Activated CD8-positive, alpha-beta memory T cell treated with anti-CD3 and anti-CD28 coated beads, Interleukin-2, amount 10 ng/mL, durations not matched to agents 7 days and 5 days (primary cell): ENCODE data around the gene CNPY1. TPM values are rescaled to one million over a fixed set of nuclear protein-coding genes. Genes with fewer than 3 reads are reported as not detected.

ENCODE experiments used
- ATAC-seq: fragments of 150-1000 bp; cut with Tn5 transposase; one replicate; pipeline ENCODE4 v1.10.0; 2021; ENCODE audit warnings: moderate library complexity
- CTCF ChIA-PET: fragments of 350-600 bp; sonication (Branson Sonifier 250); formaldehyde crosslinking; loops from one replicate; lab custom pipeline; 2021; ENCODE audit warnings: antibody characterized with exemption; lab: Charles Lee
- DNase-seq: peaks from one replicate; pipeline ENCODE4 v3.0.0-alpha.2; 2020
- H3K27ac Mint-ChIP-seq: one replicate; pipeline ENCODE4 v1.8.0; 2021; ENCODE audit warnings: mild to moderate bottlenecking, mixed read lengths
- H3K27me3 Mint-ChIP-seq: one replicate; pipeline ENCODE4 v1.8.0; 2021; ENCODE audit warnings: mixed read lengths
- H3K36me3 Mint-ChIP-seq: one replicate; pipeline ENCODE4 v1.8.0; 2021; ENCODE audit warnings: mild to moderate bottlenecking, mixed read lengths
- H3K4me1 Mint-ChIP-seq: one replicate; pipeline ENCODE4 v1.8.0; 2021; ENCODE audit warnings: mixed read lengths
- H3K4me3 Mint-ChIP-seq: one replicate; pipeline ENCODE4 v1.8.0; 2021; ENCODE audit warnings: mild to moderate bottlenecking, moderate library complexity, mixed read lengths
- H3K9me3 Mint-ChIP-seq: one replicate; pipeline ENCODE4 v1.8.0; 2022; ENCODE audit warnings: low read depth, mixed read lengths
- total RNA-seq, 2 experiments: library from RNA; stranded (reverse); gene quantifications; one replicate each; pipeline ENCODE4 v1.2.3, GENCODE V29; 2021

The CNPY1 gene
- total RNA-seq, 2 experiments from 2014 or later = not detected

DNA sequence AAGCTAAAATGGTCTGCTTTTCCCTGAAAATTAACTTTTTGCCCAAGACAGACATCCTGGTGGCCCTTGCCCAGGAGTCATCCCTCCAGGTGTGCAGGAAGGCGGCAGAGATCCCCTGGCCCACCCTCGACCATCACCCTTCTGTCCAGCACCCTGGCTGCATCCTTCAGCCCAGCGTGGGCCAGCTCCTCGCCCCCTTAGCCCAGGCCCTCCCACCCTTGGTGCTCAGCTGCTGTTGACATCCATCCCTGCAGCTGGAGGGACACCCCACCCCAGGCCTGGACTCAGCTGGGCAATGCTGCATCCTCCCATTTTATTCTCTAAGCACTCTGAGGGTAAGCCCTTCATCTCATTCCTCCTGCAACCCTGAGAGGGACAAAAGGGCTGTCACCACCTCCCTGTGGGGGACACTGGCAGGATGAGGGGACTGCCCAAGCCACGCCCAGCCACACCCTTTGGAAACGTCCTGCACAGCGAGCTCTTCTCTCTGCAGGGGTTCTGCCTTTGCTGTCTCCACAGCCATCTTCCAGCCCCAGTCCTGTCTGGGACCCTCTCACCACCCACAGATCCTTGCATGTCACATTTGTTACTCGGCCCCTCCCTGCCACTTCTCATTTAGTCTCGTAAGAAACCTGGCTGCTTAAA, 57.8 kb downstream of the CNPY1 start:
- H3K27ac Mint-ChIP-seq = no peak overlapping the region
- H3K9me3 Mint-ChIP-seq = no peaks in the 10 kb centered on the region
- H3K4me3 Mint-ChIP-seq = no peak overlapping the region
- ATAC-seq = no peak
- DNase-seq = no peak
- CTCF ChIA-PET = interaction anchor here (1.2 to 1.3 kb wide), 2 partner anchors 11 to 117 kb away, joined by 3 to 4 read pairs; no protein-coding TSS in a partner anchor
- peaks cover 43% of the 10 kb centered on the region for H3K27me3 Mint-ChIP-seq
- H3K36me3 Mint-ChIP-seq = peaks cover 2% of the 10 kb centered on the region
- H3K4me1 Mint-ChIP-seq = peaks cover 20% of the 10 kb centered on the region

DNA sequence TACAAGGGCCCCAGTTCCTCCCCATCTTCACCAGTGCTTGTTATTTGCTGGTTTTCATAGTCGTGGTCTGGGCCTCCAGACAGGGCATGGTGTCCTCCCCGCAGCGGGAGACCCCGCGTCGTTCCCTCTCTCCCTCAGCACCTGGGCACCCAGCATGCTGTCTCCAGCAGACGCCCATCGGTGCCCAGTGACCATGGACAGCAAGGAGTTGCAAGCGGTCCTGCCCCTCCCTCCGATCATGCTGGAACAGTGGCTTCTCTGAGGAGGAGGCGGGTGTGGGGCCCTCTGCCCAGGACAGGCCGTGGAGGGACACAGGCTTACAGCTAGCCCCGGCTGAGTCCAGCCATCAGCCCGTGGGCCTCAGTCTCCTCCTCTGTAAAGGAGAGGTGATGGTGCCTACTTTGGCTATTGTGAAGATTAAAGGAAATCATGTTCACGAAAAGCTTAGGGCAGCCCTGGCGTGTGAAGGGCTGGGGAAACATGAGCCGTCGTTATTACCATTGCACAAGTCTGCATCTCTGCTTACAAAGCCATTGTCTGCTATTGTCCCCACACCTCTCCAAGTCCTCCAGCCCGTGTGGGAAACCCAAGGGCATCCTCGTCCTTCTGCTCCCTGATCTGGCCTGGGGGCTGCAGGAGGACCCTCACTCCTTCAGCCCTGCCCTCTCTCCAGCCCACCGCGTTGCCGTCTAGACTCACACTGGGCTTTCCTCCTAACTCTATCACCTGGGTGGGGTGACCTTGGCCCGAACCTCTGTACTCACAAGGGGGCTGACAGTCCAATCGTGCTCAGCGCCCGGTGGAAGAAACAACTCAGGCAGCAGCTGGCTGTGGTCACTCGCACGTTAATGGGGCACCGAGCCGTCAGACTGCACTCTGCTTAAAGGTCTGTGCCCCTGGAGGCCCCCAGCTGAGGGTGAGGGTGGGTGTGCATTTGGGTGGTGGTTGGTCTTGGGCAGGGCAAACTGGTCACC, 58.6 kb downstream of the CNPY1 start:
- peaks cover 43% of the 10 kb centered on the region for H3K27me3 Mint-ChIP-seq
- H3K27ac Mint-ChIP-seq = no peak overlapping the region
- peaks cover 20% of the 10 kb centered on the region for H3K4me1 Mint-ChIP-seq
- H3K4me3 Mint-ChIP-seq = no peak overlapping the region
- ATAC-seq (no peak), DNase-seq (no peak)
- CTCF ChIA-PET = interaction anchor here (1.2 to 1.3 kb wide), 2 partner anchors 10 to 116 kb away, joined by 3 to 4 read pairs; no protein-coding TSS in a partner anchor
- H3K36me3 Mint-ChIP-seq = peaks cover 2% of the 10 kb centered on the region
- no peaks in the 10 kb centered on the region for H3K9me3 Mint-ChIP-seq

DNA sequence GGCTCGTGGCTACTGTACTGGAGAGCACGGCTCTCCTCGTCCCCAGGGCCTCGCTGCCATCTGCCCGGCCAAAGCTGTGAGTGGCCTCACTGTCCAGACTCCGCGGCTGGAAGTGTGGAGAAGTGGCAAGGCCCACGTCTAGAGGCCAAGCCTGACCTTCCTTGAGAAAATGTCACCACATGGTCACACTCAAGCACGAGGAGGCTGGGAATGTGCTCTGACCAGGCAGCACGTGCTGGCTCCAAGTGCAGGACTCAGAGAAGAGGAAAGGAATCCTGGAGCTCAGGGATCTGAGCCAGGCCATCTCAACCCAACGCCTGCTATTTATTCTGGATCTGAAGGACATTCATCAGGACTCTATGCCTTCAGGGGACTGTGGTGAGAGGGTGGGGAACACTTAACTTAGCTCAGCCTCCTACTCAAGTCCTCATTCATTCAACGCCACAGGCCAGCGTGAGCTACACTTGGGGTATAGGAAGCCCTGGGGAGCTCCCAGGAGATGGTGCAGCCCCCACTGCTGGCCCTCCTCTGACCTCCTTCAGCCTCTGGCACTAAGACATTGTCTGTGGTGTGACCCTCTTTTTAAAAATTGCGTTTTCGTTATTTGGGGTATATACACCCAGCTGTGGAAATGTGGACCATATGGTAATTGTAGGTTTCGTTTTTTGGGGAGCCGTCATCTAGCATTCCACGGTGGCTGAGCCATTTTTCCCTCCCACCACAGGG, 59.4 kb downstream of the CNPY1 start:
- CTCF ChIA-PET = no interaction called here
- peaks cover 3% of the 10 kb centered on the region for H3K9me3 Mint-ChIP-seq

DNA sequence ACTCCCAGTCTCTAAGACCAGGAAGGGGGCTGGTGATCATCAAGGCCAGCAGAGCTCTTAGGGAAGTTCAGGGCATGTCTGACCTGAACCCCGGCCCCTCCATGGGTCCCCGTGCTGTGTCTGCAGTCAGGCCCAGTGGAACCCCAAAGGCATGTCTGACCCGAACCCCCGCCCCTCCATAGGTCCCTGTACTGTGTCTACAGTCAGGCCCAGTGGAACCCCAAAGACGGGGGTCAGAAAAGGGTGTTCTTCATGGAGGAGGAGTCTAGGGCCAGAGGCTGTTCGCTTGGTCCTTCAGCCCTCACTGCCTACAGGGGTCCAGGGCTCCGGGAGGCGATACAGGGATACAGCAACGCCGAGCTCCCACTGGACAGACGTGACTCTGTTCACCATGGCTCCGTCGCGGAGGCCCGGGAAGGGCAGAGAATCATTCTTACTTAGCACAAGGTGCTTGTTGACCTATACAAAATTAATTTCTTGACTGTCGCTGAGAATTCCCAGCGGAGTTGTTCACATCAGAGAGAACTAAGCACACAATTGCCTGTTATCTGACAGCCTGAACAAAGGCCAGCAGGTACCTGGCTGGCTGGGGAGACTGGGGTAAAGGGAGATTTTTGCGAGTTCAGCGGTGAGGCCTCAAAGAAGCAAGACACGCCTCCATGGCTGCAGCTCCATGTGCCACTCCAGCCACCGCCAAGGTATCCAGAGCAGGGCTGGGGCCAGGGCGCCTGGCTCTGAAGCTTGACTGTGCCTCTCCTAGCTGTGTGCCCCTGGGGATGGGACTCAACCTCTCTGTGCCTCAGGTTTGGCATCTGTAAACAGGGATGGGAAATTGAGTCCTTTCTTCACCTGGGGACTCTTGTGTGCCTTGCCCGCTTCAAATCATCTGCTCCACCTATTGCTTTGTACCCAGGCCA, 61.6 kb downstream of the CNPY1 start:
- peaks cover 10% of the 10 kb centered on the region for H3K4me1 Mint-ChIP-seq

More for the DNA sequence above, 59.4 kb downstream of the CNPY1 start:
- no peak overlapping the region for H3K4me3 Mint-ChIP-seq
- DNase-seq (no peak), ATAC-seq (no peak)
- peaks cover 43% of the 10 kb centered on the region for H3K27me3 Mint-ChIP-seq
- H3K4me1 Mint-ChIP-seq = peaks cover 22% of the 10 kb centered on the region
- H3K27ac Mint-ChIP-seq = no peak overlapping the region
- peaks cover 3% of the 10 kb centered on the region for H3K36me3 Mint-ChIP-seq

DNA sequence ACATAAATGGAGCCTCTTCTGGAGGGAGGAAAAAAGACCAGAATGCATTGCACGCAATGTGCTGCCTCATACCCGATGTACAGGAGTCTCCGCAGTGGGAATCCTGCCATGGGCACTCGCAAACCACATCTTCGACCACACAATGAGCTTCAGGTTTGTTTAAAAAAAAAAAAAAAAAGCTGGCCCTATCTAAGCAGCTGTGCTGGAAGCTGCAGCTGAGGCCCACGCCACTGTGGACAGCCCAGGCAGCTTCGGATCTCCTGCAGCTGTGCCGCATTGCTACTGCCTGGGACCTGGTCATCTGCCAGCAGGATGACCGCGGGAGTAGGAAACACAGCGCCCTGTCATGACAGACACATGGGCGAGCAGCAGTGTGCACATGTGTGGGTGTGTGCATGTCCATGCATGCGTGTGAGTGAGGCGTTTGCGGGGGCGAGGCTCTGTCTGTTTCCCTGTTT, 62.5 kb downstream of the CNPY1 start:
- Mint-ChIP-seq H3K27me3 (peaks cover 41% of the 10 kb centered on the region), H3K27ac (no peak overlapping the region), H3K36me3 (peaks cover 2% of the 10 kb centered on the region), H3K4me3 (no peak overlapping the region), H3K4me1 (peaks cover 7% of the 10 kb centered on the region), H3K9me3 (peaks cover 5% of the 10 kb centered on the region)
- DNase-seq = no peak
- no peak for ATAC-seq
- CTCF ChIA-PET = no interaction called here

More for the DNA sequence above, 61.6 kb downstream of the CNPY1 start:
- Mint-ChIP-seq H3K9me3 (peaks cover 5% of the 10 kb centered on the region), H3K36me3 (peaks cover 2% of the 10 kb centered on the region), H3K27ac (no peak overlapping the region), H3K27me3 (peaks cover 42% of the 10 kb centered on the region), H3K4me3 (no peak overlapping the region)
- no peak for ATAC-seq
- DNase-seq = no peak
- CTCF ChIA-PET = no interaction called here

DNA sequence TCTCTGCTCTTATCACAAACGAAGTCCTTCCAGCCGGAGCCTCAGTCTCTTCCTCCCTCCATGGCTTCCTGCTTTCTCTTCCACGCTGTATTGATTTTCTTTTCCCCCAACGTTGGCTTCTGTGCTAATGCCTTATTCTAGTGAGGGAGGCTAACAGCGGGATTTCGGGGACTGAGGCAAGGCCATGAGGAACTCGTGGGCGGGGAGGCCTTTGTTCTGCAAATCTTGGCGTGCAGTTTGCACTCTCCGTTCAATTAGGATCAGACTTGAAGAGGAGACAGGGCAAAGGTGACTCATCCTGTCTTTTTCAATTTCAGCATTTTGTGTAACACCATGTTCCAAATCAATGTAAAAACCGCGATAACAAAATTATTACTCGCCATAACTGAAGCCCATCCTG, 63.1 kb downstream of the CNPY1 start:
- H3K36me3 Mint-ChIP-seq = peaks cover 2% of the 10 kb centered on the region
- no peak for ATAC-seq

DNA sequence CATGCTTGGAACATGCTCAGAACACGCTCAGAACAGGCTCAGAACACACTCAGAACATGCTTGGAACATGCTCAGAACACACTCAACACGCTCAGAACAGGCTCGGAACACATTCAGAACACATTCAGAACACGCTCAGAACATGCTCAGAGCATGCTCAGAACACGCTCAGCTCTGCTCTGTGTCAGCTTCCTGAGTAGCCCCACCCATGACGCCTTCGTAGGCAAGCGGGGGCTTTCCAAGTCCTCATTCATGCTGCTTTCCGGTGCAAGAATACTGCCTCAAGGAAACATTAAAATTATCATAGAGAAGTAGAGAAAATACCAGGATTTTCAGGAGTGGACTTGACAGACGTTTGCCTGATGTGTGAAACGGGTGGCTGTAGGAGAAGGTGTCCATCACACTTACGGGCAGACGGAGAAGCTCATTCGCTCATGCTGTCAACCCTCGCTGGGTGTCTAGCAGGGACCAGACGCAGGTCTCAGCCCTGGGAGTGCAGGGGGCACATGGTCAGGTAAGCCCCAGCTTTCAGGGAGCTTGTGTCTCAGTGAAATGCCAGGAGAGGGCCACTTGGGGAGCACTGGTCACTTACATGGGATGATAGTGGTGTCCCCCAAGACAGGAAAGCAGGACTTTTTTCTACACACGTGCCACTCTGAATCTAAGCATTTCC, 63.7 kb downstream of the CNPY1 start:
- peak overlapping the region; percentile 19 for H3K4me3 Mint-ChIP-seq
- H3K9me3 Mint-ChIP-seq = peaks cover 5% of the 10 kb centered on the region
- DNase-seq = no peak
- CTCF ChIA-PET = no interaction called here
- H3K36me3 Mint-ChIP-seq = peaks cover 2% of the 10 kb centered on the region
- peak overlapping the region; percentile 29 for H3K27ac Mint-ChIP-seq
- peaks cover 9% of the 10 kb centered on the region for H3K4me1 Mint-ChIP-seq
- ATAC-seq = peak; percentile 57
- H3K27me3 Mint-ChIP-seq = peaks cover 42% of the 10 kb centered on the region

More for the DNA sequence above, 63.1 kb downstream of the CNPY1 start:
- no peak for DNase-seq
- CTCF ChIA-PET = no interaction called here
- peaks cover 5% of the 10 kb centered on the region for H3K9me3 Mint-ChIP-seq
- peaks cover 5% of the 10 kb centered on the region for H3K4me1 Mint-ChIP-seq
- peak overlapping the region; percentile 36 for H3K4me3 Mint-ChIP-seq
- peak overlapping the region; percentile 30 for H3K27ac Mint-ChIP-seq
- peaks cover 42% of the 10 kb centered on the region for H3K27me3 Mint-ChIP-seq

DNA sequence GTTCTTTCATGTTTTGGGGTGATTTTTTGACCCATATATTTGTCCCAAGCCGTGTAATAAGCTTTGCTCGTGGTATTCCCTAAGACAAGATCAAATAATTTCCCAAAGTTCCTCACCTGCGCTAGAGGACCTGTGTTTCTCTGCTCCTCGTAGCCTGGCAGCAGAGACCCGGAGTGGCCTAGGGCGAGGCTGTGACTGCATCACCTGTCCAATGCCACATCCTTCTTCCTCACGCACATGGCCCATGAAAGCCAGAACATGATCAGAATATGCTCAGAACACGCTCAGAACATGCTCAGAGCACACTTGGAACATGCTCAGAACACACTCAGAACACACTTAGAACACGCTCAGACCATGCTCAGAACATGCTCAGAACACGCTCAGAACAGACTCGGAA, 64.6 kb downstream of the CNPY1 start:
- CTCF ChIA-PET = no interaction called here
- Mint-ChIP-seq H3K9me3 (peaks cover 5% of the 10 kb centered on the region), H3K27me3 (peaks cover 46% of the 10 kb centered on the region), H3K4me3 (no peak overlapping the region), H3K4me1 (peaks cover 17% of the 10 kb centered on the region), H3K36me3 (peaks cover 4% of the 10 kb centered on the region), H3K27ac (no peak overlapping the region)
- no peak for DNase-seq
- no peak for ATAC-seq

DNA sequence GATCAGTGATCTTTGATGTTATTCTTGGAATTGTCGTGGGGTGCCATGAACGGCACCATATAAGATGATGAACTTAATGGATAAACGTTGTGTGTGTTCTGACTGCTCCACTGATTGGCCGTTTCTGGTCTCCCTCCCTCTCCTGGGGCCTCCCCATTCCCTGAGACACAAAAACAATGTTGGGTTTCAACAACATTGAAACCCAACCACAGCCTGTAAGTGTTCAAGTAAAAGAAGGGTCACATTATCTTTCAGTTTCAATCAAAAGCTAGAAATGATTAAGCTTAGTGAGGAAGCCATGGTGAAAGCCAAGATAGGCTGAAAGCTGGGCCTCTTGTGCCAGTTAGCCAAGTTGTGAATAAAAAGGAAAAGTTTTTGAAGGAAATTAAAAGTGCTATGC, 68.9 kb downstream of the CNPY1 start:
- Mint-ChIP-seq H3K27ac (peak overlapping the region; percentile 29), H3K4me1 (peaks cover 19% of the 10 kb centered on the region), H3K9me3 (peaks cover 5% of the 10 kb centered on the region), H3K36me3 (peaks cover 4% of the 10 kb centered on the region), H3K27me3 (peaks cover 72% of the 10 kb centered on the region), H3K4me3 (no peak overlapping the region)
- CTCF ChIA-PET = interaction anchor here (1.2 kb wide), 1 partner anchor 11 kb away, joined by 4 read pairs; no protein-coding TSS in a partner anchor
- ATAC-seq (peak; percentile 64), DNase-seq (peak; percentile 50)

DNA sequence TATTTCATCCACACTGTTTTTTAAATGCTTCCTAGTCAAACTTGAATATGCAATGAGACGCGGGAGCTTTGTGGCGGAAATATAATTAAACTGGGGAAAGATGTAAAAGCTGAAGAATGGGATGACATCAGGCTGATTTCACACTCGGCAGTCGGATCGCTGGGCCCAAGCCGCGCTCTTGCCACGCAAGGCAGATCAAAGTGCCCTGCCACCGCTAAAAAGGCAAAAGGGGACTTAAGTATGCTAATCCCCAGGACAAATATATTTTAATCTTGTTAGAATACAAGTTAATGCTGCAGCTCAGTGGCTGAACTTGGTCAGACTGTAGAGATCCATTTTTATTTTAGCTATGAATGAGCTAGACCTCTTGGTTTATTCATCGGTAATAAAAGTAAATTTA, 74.6 kb downstream of the CNPY1 start:
- Mint-ChIP-seq H3K27ac (no peak overlapping the region), H3K36me3 (no peaks in the 10 kb centered on the region)
- CTCF ChIA-PET = interaction anchor here (1.0 to 1.4 kb wide), 3 partner anchors 29 to 90 kb away, joined by 3 to 4 read pairs (median 3); no protein-coding TSS in a partner anchor

DNA sequence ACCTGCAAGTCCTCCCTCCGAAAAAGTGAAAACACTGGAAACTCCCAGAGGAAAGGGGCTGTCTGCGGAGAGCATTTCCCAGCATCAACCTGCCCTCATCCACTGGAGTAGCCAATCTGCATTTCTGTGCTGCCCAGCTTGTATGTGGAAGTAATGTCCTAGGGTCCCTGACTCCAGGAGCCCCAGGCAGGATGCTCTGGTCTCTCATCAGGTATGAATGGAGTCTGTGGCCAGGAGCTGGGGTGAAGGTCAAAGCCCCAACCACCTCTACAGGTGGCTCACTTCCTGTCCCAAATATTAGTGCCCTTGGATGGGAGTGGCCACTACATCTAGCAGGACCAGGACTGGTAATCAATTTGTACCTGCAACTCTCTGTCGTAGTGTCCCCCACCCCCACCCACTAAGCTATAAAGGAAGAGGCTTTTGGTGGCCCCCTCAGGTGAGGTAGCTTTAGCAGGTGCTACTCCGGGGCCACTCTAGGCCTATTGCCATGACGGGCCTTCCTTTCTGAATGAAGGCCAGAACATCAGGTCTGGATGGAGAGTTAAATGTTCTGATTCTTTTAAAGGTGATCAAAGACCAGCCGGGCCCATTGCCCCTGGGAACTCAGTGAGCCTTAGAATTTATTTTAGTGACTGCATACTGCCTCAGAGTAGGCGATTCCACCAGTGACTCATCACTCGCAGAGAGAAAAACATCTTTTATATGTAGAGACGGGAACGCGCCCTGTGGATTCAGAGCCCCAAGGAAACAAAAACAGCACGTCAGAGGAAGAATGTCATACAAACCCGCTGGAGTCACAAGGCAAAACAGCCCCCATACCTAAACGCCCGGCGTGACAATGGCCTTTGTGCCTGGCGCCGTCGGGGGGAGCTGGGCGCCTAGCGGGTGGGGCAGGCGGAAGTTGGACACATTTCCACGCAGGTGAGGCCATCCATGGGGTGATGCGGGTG, 75.4 kb downstream of the CNPY1 start:
- Mint-ChIP-seq H3K27me3 (peaks cover 92% of the 10 kb centered on the region), H3K9me3 (no peaks in the 10 kb centered on the region), H3K4me3 (no peak overlapping the region), H3K27ac (no peak overlapping the region), H3K4me1 (peaks cover 2% of the 10 kb centered on the region), H3K36me3 (no peaks in the 10 kb centered on the region)
- CTCF ChIA-PET = interaction anchor here (1.2 kb wide), 1 partner anchor 90 kb away, joined by 3 read pairs; no protein-coding TSS in a partner anchor
- ATAC-seq (no peak), DNase-seq (no peak)

More for the DNA sequence above, 74.6 kb downstream of the CNPY1 start:
- peaks cover 5% of the 10 kb centered on the region for H3K4me1 Mint-ChIP-seq
- peaks cover 93% of the 10 kb centered on the region for H3K27me3 Mint-ChIP-seq
- no peak overlapping the region for H3K4me3 Mint-ChIP-seq
- DNase-seq = no peak
- H3K9me3 Mint-ChIP-seq = no peaks in the 10 kb centered on the region
- no peak for ATAC-seq
